K562 (cell line): ENCODE results near the gene SLC25A31. TPM values are rescaled to one million over a fixed set of nuclear protein-coding genes. Genes with fewer than 3 reads are reported as not detected.

Experiments
- ATAC-seq: fragments of 200-7000 bp; cut with Tn5 transposase; 3 replicates; pipeline ENCODE4 v1.9.1; 2020; ENCODE audit warnings: moderate library complexity
- BruUV-seq: library from RNA; stranded (reverse); fragments of 400-500 nt; replicated peaks from 2 replicates; lab custom pipeline; 2021; lab: Mats Ljungman, UMichigan
- CTCF ChIA-PET: fragments of 300-600 bp; formaldehyde crosslinking; extraction: SDS; loops from one replicate; lab custom pipeline; 2021; ENCODE audit warnings: low intra/inter-chr PET ratio; lab: Yijun Ruan, JAX
- POLR2A ChIA-PET: fragments of 300-600, 350-650 bp; sonication (Branson Sonifier 250); formaldehyde crosslinking; extraction: SDS; loops from one replicate; lab custom pipeline; 2021; ENCODE audit warnings: antibody characterized with exemption, inconsistent platforms; lab: Yijun Ruan, JAX
- DNase-seq, 4 experiments: peaks; one replicate each; pipeline versions ENCODE4 v3.0.0 to v3.0.0-alpha.2; 2011 to 2018; ENCODE audit warnings: low spot score in 3 of 4, mixed read lengths in 3 of 4; ENCODE audit errors: extremely low read depth in 1 of 4
- FAIRE-seq: peaks from 2 replicates; lab custom pipeline; 2011; peaks lifted over from hg19 to GRCh38; lab: Jason Lieb, UNC
- H2AFZ ChIP-seq: 2 replicates; pipeline ENCODE4 v1.6.0; 2011; ENCODE audit warnings: low read depth, low read length, control low read depth, inconsistent platforms
- H3K27ac ChIP-seq: fragments of 200-600 bp; 3 replicates; pipeline ENCODE4 v1.8.0; 2011; ENCODE audit warnings: low read depth, mild to moderate bottlenecking, control low read depth, inconsistent platforms, low read length, moderate library complexity, mixed read lengths; ENCODE audit errors: extremely low read depth
- H3K27me3 ChIP-seq, 2 experiments: fragments of 300-600 bp in 1 of 2; 2 replicates in 1 of 2; 3 replicates in 1 of 2; pipeline versions ENCODE4 v1.6.0 to v1.8.0; 2011; ENCODE audit warnings: inconsistent platforms in 2 of 2, low read length in 2 of 2, mild to moderate bottlenecking in 1 of 2, mixed read lengths in 1 of 2, moderate library complexity in 1 of 2; ENCODE audit not compliant: control insufficient read depth in 2 of 2, insufficient read depth in 2 of 2
- H3K36me3 ChIP-seq: fragments of 300-600 bp; 3 replicates; pipeline ENCODE4 v1.8.0; 2011; ENCODE audit warnings: mild to moderate bottlenecking, low read length, inconsistent platforms; ENCODE audit not compliant: control insufficient read depth, insufficient read depth
- H3K4me1 ChIP-seq, 2 experiments: fragments of 200-600 bp in 1 of 2; replicated peaks in 1 of 2; 2 replicates in 1 of 2; 3 replicates in 1 of 2; pipeline versions ENCODE4 v1.5.1 to v1.8.0; 2011; ENCODE audit warnings: inconsistent platforms in 2 of 2, low read length in 2 of 2, mild to moderate bottlenecking in 1 of 2, mixed read lengths in 1 of 2, moderate library complexity in 1 of 2; ENCODE audit not compliant: control insufficient read depth in 2 of 2, insufficient read depth in 2 of 2
- H3K4me2 ChIP-seq: 2 replicates; pipeline ENCODE4 v1.6.1; 2011; ENCODE audit warnings: low read length, control low read depth, inconsistent platforms, mixed read lengths; ENCODE audit not compliant: insufficient read depth
- H3K4me3 ChIP-seq: fragments of 200-600 bp; sonication (generic), shearing (Covaris generic); 2 replicates; pipeline ENCODE4 v1.5.1; 2016; ENCODE audit warnings: control low read depth, inconsistent platforms
- H3K79me2 ChIP-seq: fragments of 200-600 bp; 3 replicates; pipeline ENCODE4 v1.8.0; 2011; ENCODE audit warnings: low read length, inconsistent platforms; ENCODE audit not compliant: control insufficient read depth, insufficient read depth
- H3K9ac ChIP-seq, 2 experiments: 2 replicates each; pipeline versions ENCODE4 v1.6.0 to v1.6.1; 2011; ENCODE audit warnings: low read depth in 2 of 2, low read length in 2 of 2, control low read depth in 1 of 2, inconsistent platforms in 1 of 2, mild to moderate bottlenecking in 1 of 2, mixed read lengths in 1 of 2; ENCODE audit not compliant: insufficient read depth in 1 of 2
- H3K9me1 ChIP-seq: one replicate; pipeline ENCODE4 v1.6.0; 2011; ENCODE audit warnings: inconsistent platforms, mild to moderate bottlenecking, low read length, moderate library complexity; ENCODE audit not compliant: control insufficient read depth, insufficient read depth
- H3K9me3 ChIP-seq: replicated peaks from 2 replicates; pipeline ENCODE4 v1.5.1; 2011; ENCODE audit warnings: low read depth, low read length, inconsistent platforms; ENCODE audit not compliant: control insufficient read depth, insufficient read depth
- H4K20me1 ChIP-seq: replicated peaks from 2 replicates; pipeline ENCODE4 v1.6.1; 2011; ENCODE audit warnings: low read length, inconsistent platforms, mixed read lengths; ENCODE audit not compliant: control insufficient read depth, insufficient read depth
- CBX2 ChIP-seq: fragments of 200-600 bp; sonication (generic); IDR thresholded peaks from one replicate; pipeline ENCODE4 v1.6.1; 2012; ENCODE audit warnings: mild to moderate bottlenecking, low read length, inconsistent platforms; ENCODE audit not compliant: insufficient read depth, poor library complexity, severe bottlenecking
- CHCHD3 ChIP-seq: fragments of 250-450 bp; sonication (Bioruptor Pico); IDR thresholded peaks from 2 replicates; pipeline ENCODE4 v2.1.2; 2022; ENCODE audit warnings: mild to moderate bottlenecking
- HNRNPLL ChIP-seq: fragments of 200-400 bp; formaldehyde crosslinking; IDR thresholded peaks from 2 replicates; pipeline ENCODE4 v1.6.1; 2017; ENCODE audit warnings: low read length, low read depth, mild to moderate bottlenecking; ENCODE audit not compliant: poor library complexity, severe bottlenecking
- L3MBTL2 ChIP-seq: fragments of 450-650 bp; IDR thresholded peaks from 2 replicates; pipeline ENCODE4 v1.6.1; 2016; ENCODE audit warnings: mild to moderate bottlenecking, moderate library complexity
- MAFK ChIP-seq: IDR thresholded peaks from 2 replicates; pipeline ENCODE4 v1.6.1; 2011; ENCODE audit warnings: low read length, improper control_type of control experiment
- SLC30A9 ChIP-seq: fragments of 250-450 bp; sonication (Bioruptor Pico); IDR thresholded peaks from 2 replicates; pipeline ENCODE4 v1.8.0; 2022; ENCODE audit warnings: mild to moderate bottlenecking, moderate library complexity
- ZBTB1 ChIP-seq: sonication (generic); formaldehyde crosslinking; IDR thresholded peaks from 2 replicates; pipeline ENCODE4 v1.8.1; 2023; ENCODE audit warnings: missing genetic modification reagents, low read depth, mild to moderate bottlenecking, borderline replicate concordance
- ZBTB17 ChIP-seq: fragments of 450-650 bp; formaldehyde crosslinking; IDR thresholded peaks from 2 replicates; pipeline ENCODE4 v1.4.0; 2020; ENCODE audit warnings: mild to moderate bottlenecking
- WGBS: fragments of 100-300 bp; shearing (Covaris generic); methylation state at CpG from one replicate; pipeline ENCODE4 v1.1.6; 2016; ENCODE audit warnings: low coverage, mixed read lengths; ENCODE audit not compliant: insufficient coverage; ENCODE audit errors: missing lambda C conversion rate; 5-methylcytosine and 5-hydroxymethylcytosine counted together
- in situ Hi-C: fragments of 300-500 bp; cut with MboI; formaldehyde crosslinking; loops from 4 replicates; pipeline ENCODE4 v1.15.0; 2018; ENCODE audit warnings: inconsistent platforms, mixed read lengths
- intact Hi-C: fragments of 100-400 bp; cut with micrococcal nuclease; formaldehyde crosslinking; loops from 2 replicates; pipeline ENCODE4 v1.14.2; 2022
- polyA plus RNA-seq, 8 experiments: library from polyadenylated mRNA; depleted of rRNA in 4 of 8; stranded (reverse) in 5 of 8; unstranded in 3 of 8; fragments of >200 nt; fragmentation: Nextera tagmentation in 2 of 8; fragmentation: Illumina TruSeq in 1 of 8; extraction: Ambion mirVana in 2 of 8; extraction: Trizol in 1 of 8; gene quantifications; 2 replicates each; pipeline versions ENCODE4 v1.2.1 to v1.2.3, GENCODE V29; 2011 to 2014; ENCODE audit warnings: inconsistent platforms in 1 of 8, missing spikeins in 1 of 8
- total RNA-seq, 7 experiments: library from RNA; depleted of rRNA in 6 of 7; stranded (reverse); fragments of >200 nt in 6 of 7; fragmentation: Illumina TruSeq in 2 of 7; extraction: Trizol in 2 of 7; gene quantifications; 2 replicates each; pipeline versions ENCODE4 v1.2.1 to v1.2.3, GENCODE V29; 2011 to 2021; ENCODE audit warnings: low replicate concordance in 1 of 7
- TF ChIP-seq, protein P1 (sequence below): sonication (generic); IDR thresholded peaks from 2 replicates; pipeline ENCODE4 v1.6.1; 2016
- TF ChIP-seq, protein P2 (sequence below): fragments of 250-450 bp; sonication (Bioruptor Pico); IDR thresholded peaks from 2 replicates; pipeline ENCODE4 v1.8.0; 2021; ENCODE audit warnings: mild to moderate bottlenecking, moderate library complexity
- TF ChIP-seq, protein P3 (sequence below): fragments of 450-650 bp; IDR thresholded peaks from 2 replicates; pipeline ENCODE4 v1.6.1; 2017; ENCODE audit warnings: antibody characterized with exemption, mild to moderate bottlenecking
- TF ChIP-seq, protein P4 (sequence below): fragments of 450-650 bp; IDR thresholded peaks from one replicate; pipeline ENCODE4 v1.6.1; 2018; ENCODE audit warnings: mild to moderate bottlenecking, moderate library complexity; ENCODE audit not compliant: partially characterized antibody
- TF ChIP-seq, protein P5 (sequence below): fragments of 450-650 bp; IDR thresholded peaks from 2 replicates; pipeline ENCODE4 v1.6.1; 2016

Gene SLC25A31
- total and polyA plus RNA-seq, 9 of the 15 experiments (the other 6 are each of a cell fraction or from before 2014, with no cell fraction given): 0.07 TPM; not detected in 8

DNA sequence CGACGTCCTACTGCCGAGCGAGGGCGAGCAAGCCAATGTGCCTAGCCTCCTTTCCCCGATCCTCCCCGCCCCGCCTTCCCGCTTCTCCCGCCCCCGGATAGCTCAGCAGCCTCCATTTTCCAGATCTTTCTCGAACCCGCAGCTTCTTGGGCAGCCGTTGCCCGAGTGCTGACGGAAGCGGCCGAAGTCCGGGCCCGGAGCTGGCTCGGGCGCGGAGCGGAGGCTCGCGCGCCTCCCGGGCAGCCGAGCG is 51.8 kb downstream of the SLC25A31 start:
- intact Hi-C loops: loop anchor here (1.0 to 5.0 kb wide), 3 partner anchors 99 to 280 kb away; partner anchors contain the start of genes ABHD18, LARP1B, MFSD8 and PLK4
- Histone ChIP-seq H3K9ac (peak overlapping the region; percentile 77 to 91; a peak in 3 of 4 replicates), H3K79me2 (peaks cover 48% of the 10 kb centered on the region), H2AFZ (peak overlapping the region; percentile 89), H3K4me3 (peak overlapping the region; percentile 54), H3K9me1 (no peaks in the 10 kb centered on the region), H4K20me1 (no peaks in the 10 kb centered on the region), H3K27ac (peak overlapping the region; percentile 75), H3K36me3 (peaks cover 2% of the 10 kb centered on the region; the same call in 1 of the 3 replicates), H3K4me1 (peaks cover 0 to 13% of the 10 kb centered on the region in 2 experiments; a peak in 2 of 5 replicates), H3K4me2 (peak overlapping the region; percentile 98), H3K27me3 (no peaks in the 10 kb centered on the region), H3K9me3 (no peaks in the 10 kb centered on the region)
- ChIA-PET CTCF (no interaction called here), POLR2A (interaction anchor here (0.7 to 1.2 kb wide), 3 partner anchors 12 to 107 kb away, joined by 3 to 6 read pairs (median 4); no protein-coding TSS in a partner anchor)
- BruUV-seq: no TSS peak
- in situ Hi-C loops: no loop called here
- DNase-seq (peak; percentile 89 to 93 (median 91)), FAIRE-seq (no peak), ATAC-seq (peak; percentile 93)
- WGBS: 2% methylated on average over 14 of the region's 30 CpGs
- TF ChIP-seq, protein P1, sequence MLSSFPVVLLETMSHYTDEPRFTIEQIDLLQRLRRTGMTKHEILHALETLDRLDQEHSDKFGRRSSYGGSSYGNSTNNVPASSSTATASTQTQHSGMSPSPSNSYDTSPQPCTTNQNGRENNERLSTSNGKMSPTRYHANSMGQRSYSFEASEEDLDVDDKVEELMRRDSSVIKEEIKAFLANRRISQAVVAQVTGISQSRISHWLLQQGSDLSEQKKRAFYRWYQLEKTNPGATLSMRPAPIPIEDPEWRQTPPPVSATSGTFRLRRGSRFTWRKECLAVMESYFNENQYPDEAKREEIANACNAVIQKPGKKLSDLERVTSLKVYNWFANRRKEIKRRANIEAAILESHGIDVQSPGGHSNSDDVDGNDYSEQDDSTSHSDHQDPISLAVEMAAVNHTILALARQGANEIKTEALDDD: no peak
- TF ChIP-seq CHCHD3 (CRISPR knock-in tag): no peak
- no peak for TF ChIP-seq CBX2
- TF ChIP-seq HNRNPLL: no peak
- no peak for TF ChIP-seq ZBTB17 (CRISPR knock-in tag)
- TF ChIP-seq, protein P2, sequence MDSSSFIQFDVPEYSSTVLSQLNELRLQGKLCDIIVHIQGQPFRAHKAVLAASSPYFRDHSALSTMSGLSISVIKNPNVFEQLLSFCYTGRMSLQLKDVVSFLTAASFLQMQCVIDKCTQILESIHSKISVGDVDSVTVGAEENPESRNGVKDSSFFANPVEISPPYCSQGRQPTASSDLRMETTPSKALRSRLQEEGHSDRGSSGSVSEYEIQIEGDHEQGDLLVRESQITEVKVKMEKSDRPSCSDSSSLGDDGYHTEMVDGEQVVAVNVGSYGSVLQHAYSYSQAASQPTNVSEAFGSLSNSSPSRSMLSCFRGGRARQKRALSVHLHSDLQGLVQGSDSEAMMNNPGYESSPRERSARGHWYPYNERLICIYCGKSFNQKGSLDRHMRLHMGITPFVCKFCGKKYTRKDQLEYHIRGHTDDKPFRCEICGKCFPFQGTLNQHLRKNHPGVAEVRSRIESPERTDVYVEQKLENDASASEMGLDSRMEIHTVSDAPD (CRISPR knock-in tag): no peak
- TF ChIP-seq, protein P3, sequence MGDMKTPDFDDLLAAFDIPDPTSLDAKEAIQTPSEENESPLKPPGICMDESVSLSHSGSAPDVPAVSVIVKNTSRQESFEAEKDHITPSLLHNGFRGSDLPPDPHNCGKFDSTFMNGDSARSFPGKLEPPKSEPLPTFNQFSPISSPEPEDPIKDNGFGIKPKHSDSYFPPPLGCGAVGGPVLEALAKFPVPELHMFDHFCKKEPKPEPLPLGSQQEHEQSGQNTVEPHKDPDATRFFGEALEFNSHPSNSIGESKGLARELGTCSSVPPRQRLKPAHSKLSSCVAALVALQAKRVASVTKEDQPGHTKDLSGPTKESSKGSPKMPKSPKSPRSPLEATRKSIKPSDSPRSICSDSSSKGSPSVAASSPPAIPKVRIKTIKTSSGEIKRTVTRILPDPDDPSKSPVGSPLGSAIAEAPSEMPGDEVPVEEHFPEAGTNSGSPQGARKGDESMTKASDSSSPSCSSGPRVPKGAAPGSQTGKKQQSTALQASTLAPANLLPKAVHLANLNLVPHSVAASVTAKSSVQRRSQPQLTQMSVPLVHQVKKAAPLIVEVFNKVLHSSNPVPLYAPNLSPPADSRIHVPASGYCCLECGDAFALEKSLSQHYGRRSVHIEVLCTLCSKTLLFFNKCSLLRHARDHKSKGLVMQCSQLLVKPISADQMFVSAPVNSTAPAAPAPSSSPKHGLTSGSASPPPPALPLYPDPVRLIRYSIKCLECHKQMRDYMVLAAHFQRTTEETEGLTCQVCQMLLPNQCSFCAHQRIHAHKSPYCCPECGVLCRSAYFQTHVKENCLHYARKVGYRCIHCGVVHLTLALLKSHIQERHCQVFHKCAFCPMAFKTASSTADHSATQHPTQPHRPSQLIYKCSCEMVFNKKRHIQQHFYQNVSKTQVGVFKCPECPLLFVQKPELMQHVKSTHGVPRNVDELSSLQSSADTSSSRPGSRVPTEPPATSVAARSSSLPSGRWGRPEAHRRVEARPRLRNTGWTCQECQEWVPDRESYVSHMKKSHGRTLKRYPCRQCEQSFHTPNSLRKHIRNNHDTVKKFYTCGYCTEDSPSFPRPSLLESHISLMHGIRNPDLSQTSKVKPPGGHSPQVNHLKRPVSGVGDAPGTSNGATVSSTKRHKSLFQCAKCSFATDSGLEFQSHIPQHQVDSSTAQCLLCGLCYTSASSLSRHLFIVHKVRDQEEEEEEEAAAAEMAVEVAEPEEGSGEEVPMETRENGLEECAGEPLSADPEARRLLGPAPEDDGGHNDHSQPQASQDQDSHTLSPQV: 0 out of 2 replicates have a peak, but pooled peaks have one; percentile 17
- TF ChIP-seq, protein P4, sequence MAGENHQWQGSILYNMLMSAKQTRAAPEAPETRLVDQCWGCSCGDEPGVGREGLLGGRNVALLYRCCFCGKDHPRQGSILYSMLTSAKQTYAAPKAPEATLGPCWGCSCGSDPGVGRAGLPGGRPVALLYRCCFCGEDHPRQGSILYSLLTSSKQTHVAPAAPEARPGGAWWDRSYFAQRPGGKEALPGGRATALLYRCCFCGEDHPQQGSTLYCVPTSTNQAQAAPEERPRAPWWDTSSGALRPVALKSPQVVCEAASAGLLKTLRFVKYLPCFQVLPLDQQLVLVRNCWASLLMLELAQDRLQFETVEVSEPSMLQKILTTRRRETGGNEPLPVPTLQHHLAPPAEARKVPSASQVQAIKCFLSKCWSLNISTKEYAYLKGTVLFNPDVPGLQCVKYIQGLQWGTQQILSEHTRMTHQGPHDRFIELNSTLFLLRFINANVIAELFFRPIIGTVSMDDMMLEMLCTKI: no peak
- TF ChIP-seq L3MBTL2: peak; percentile 27; the same call in 1 of the 2 replicates
- TF ChIP-seq, protein P5, sequence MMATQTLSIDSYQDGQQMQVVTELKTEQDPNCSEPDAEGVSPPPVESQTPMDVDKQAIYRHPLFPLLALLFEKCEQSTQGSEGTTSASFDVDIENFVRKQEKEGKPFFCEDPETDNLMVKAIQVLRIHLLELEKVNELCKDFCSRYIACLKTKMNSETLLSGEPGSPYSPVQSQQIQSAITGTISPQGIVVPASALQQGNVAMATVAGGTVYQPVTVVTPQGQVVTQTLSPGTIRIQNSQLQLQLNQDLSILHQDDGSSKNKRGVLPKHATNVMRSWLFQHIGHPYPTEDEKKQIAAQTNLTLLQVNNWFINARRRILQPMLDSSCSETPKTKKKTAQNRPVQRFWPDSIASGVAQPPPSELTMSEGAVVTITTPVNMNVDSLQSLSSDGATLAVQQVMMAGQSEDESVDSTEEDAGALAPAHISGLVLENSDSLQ: no peak
- TF ChIP-seq ZBTB1 (CRISPR knock-in tag): no peak
- TF ChIP-seq SLC30A9 (CRISPR knock-in tag): no peak
- no peak for TF ChIP-seq MAFK
